ENCODE measurements around the gene ARL16.

ARL16 gene

DNA sequence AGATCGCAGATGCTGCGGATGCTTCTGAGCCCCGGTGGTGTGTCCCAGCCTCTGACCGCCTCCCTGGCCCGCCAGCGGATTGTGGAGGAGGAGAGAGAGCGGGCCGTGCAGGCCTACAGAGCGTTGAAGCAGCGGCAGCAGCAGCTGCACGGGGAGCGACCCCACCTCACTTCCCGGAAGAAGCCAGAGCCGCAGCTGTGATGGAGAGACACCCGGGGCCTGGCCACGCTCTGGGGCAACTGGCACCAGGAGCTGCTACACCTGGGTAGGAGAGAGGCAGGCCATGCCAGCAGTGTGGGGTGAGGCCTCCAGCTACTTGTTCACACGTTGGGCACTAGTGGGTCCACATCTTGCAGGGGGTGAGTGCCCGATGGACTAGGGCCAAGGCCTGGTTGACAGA is 11.1 kb downstream of the ARL16 start:
- ChIA-PET CTCF (no interaction called here), POLR2A (interaction anchor here (0.9 to 4.3 kb wide), 3 partner anchors 11 to 161 kb away, joined by 3 to 27 read pairs (median 3); partner anchors contain the start of genes ARL16, HGS and MCRIP1)
- no peak for DNase-seq (ENCODE audit: extremely low spot score)
- TF ChIP-seq FOXK2 (IDR thresholded peaks at IDR 0.05) (no peak), SUZ12 (IDR thresholded peaks at IDR 0.05) (no peak), TARDBP (IDR thresholded peaks at IDR 0.05) (no peak), L3MBTL2 (conservative IDR thresholded peaks at IDR 0.05) (no peak), SP1 (IDR thresholded peaks at IDR 0.05) (no peak), LEF1 (IDR thresholded peaks at IDR 0.05; ENCODE audit: borderline replicate concordance) (no peak), ELF4 (IDR thresholded peaks at IDR 0.05) (no peak), HDGF (IDR thresholded peaks at IDR 0.05; ENCODE audit: borderline replicate concordance) (no peak), BHLHE40 (IDR thresholded peaks at IDR 0.05; ENCODE audit: borderline replicate concordance) (no peak), CTBP1 (IDR thresholded peaks at IDR 0.05; ENCODE audit: borderline replicate concordance) (no peak)

DNA sequence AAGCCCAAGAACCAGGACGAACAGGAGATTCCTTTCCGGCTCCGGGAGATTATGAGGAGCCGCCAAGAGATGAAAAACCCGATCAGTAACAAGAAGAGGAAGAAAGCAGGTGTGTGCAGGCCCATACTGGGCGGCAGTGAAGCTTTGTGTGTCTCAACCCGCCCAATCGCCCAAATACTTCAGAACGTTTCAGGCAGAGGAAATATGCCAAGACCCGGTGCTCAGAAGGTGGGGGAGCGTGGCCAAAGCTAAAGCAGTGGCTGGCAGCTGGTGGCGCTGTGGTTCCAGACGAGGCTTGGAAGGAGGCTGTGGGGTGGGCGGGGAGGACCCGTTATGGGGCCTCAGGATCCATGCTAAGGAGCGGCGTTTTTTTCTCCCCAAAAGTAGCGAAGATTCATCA is 15.8 kb downstream of the ARL16 start:
- peak; percentile 67 for DNase-seq (ENCODE audit: extremely low spot score)
- ChIA-PET POLR2A (interaction anchor here (0.6 to 3.0 kb wide), 6 partner anchors 8 to 35 kb away, joined by 3 to 21 read pairs (median 3); partner anchors contain the start of genes ARL16 and HGS), CTCF (no interaction called here)
- no peak for TF ChIP-seq HDGF (IDR thresholded peaks at IDR 0.05; ENCODE audit: borderline replicate concordance)
- TF ChIP-seq PKNOX1 (IDR thresholded peaks at IDR 0.05) = no peak
- TF ChIP-seq ZNF384 (IDR thresholded peaks at IDR 0.05) = no peak
- no peak for TF ChIP-seq SP1 (IDR thresholded peaks at IDR 0.05)
- no peak for TF ChIP-seq ARNT (IDR thresholded peaks at IDR 0.05)
- no peak for TF ChIP-seq FOXK2 (IDR thresholded peaks at IDR 0.05)
- TF ChIP-seq FOXA1 (IDR thresholded peaks at IDR 0.05) = no peak
- TF ChIP-seq CTBP1 (IDR thresholded peaks at IDR 0.05; ENCODE audit: borderline replicate concordance) = no peak
- no peak for TF ChIP-seq L3MBTL2 (conservative IDR thresholded peaks at IDR 0.05)
- no peak for TF ChIP-seq FOXM1 (IDR thresholded peaks at IDR 0.05; ENCODE audit: borderline replicate concordance)
- TF ChIP-seq SUZ12 (IDR thresholded peaks at IDR 0.05) = no peak
- TF ChIP-seq TARDBP (IDR thresholded peaks at IDR 0.05) = no peak
- no peak for TF ChIP-seq BHLHE40 (IDR thresholded peaks at IDR 0.05; ENCODE audit: borderline replicate concordance)
- TF ChIP-seq ELF4 (IDR thresholded peaks at IDR 0.05) = no peak
- TF ChIP-seq NFRKB (IDR thresholded peaks at IDR 0.05) = no peak

GRCh38 chr17:81666342-81667191 is 17.0 kb downstream of the ARL16 start, which contains the start of the genes CCDC137 and OXLD1:
TSS of gene CCDC137 (plus strand) at chr17:81666737. CDS start at chr17:81666767, 30 bp downstream.
TSS of gene OXLD1 (minus strand) at chr17:81666605. CDS start at chr17:81666577, 28 bp downstream.
- TF ChIP-seq ELF4 (IDR thresholded peaks at IDR 0.05) = peak; percentile 100
- peak; percentile 53; the same call in 1 of the 2 replicates for TF ChIP-seq L3MBTL2 (conservative IDR thresholded peaks at IDR 0.05)
- no peak for TF ChIP-seq LEF1 (IDR thresholded peaks at IDR 0.05; ENCODE audit: borderline replicate concordance)
- peak; percentile 100 for TF ChIP-seq PKNOX1 (IDR thresholded peaks at IDR 0.05)
- ChIA-PET POLR2A (interaction anchor here (0.7 to 2.8 kb wide), 15 partner anchors 9 to 202 kb away, joined by 3 to 29 read pairs (median 4); partner anchors contain the start of genes ARL16, HGS, MCRIP1 and MRPL12), CTCF (no interaction called here)
- peak; percentile 98 for DNase-seq (ENCODE audit: extremely low spot score)

- TF ChIP-seq CTBP1 (IDR thresholded peaks at IDR 0.05; ENCODE audit: borderline replicate concordance) (no peak), HDGF (IDR thresholded peaks at IDR 0.05; ENCODE audit: borderline replicate concordance) (no peak), BHLHE40 (IDR thresholded peaks at IDR 0.05; ENCODE audit: borderline replicate concordance) (no peak), ZNF384 (IDR thresholded peaks at IDR 0.05) (no peak), L3MBTL2 (conservative IDR thresholded peaks at IDR 0.05) (no peak), LEF1 (IDR thresholded peaks at IDR 0.05; ENCODE audit: borderline replicate concordance) (no peak), ELF4 (IDR thresholded peaks at IDR 0.05) (no peak), FOXK2 (IDR thresholded peaks at IDR 0.05) (no peak), PKNOX1 (IDR thresholded peaks at IDR 0.05) (no peak), FOXM1 (IDR thresholded peaks at IDR 0.05; ENCODE audit: borderline replicate concordance) (no peak), SUZ12 (IDR thresholded peaks at IDR 0.05) (no peak), NFRKB (IDR thresholded peaks at IDR 0.05) (no peak), TARDBP (IDR thresholded peaks at IDR 0.05) (no peak), FOXA1 (IDR thresholded peaks at IDR 0.05) (no peak), SP1 (IDR thresholded peaks at IDR 0.05) (no peak), ARNT (IDR thresholded peaks at IDR 0.05) (no peak)
- CTCF ChIA-PET = no interaction called here
- POLR2A ChIA-PET = interaction anchor here (0.7 to 2.8 kb wide), 17 partner anchors 10 to 271 kb away, joined by 3 to 29 read pairs (median 4); partner anchors contain the start of genes ARL16, BAHCC1, HGS and MCRIP1
- DNase-seq (ENCODE audit: extremely low spot score) = no peak
Observed at GRCh38 chr17:81666092-81666341, 17.6 kb downstream of the ARL16 start.

- ChIA-PET CTCF (no interaction called here), POLR2A (interaction anchor here (0.7 to 2.8 kb wide), 10 partner anchors 10 to 270 kb away, joined by 3 to 29 read pairs (median 5); partner anchors contain the start of genes ARL16, BAHCC1, HGS and MCRIP1)
- TF ChIP-seq L3MBTL2 (conservative IDR thresholded peaks at IDR 0.05) (peak; percentile 97), FOXK2 (IDR thresholded peaks at IDR 0.05) (no peak), HDGF (IDR thresholded peaks at IDR 0.05; ENCODE audit: borderline replicate concordance) (0 out of 2 replicates have a peak, but pooled peaks have one; percentile 57)
- peak; percentile 53 for DNase-seq (ENCODE audit: extremely low spot score)
Observed at GRCh38 chr17:81665205-81666091, 18.1 kb downstream of the ARL16 start.

All from HEK293T (cell line).